ENCODE data around the gene MYOCOS.

DNA sequence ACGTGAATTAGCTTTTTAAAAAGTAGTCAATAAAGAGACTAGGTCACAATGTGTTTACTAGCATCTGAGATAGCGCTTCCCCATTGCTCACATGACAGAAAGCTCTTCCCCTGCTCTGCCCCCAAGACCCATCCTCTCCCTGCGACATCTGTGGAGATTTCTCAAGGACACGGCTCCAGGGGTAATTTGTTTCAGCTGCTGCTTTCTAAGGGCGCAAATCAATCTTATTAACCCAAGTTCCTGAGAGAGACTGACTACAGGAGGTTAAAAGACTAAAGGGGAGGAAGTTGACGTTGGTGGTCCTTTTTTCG is at the start of gene MYOCOS:
- TF ChIP-seq, protein P1, sequence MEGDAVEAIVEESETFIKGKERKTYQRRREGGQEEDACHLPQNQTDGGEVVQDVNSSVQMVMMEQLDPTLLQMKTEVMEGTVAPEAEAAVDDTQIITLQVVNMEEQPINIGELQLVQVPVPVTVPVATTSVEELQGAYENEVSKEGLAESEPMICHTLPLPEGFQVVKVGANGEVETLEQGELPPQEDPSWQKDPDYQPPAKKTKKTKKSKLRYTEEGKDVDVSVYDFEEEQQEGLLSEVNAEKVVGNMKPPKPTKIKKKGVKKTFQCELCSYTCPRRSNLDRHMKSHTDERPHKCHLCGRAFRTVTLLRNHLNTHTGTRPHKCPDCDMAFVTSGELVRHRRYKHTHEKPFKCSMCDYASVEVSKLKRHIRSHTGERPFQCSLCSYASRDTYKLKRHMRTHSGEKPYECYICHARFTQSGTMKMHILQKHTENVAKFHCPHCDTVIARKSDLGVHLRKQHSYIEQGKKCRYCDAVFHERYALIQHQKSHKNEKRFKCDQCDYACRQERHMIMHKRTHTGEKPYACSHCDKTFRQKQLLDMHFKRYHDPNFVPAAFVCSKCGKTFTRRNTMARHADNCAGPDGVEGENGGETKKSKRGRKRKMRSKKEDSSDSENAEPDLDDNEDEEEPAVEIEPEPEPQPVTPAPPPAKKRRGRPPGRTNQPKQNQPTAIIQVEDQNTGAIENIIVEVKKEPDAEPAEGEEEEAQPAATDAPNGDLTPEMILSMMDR (IDR thresholded peaks at IDR 0.05; ENCODE audit: insufficient read depth, low read length, poor library complexity, severe bottlenecking): no peak
- TF ChIP-seq EZH2phosphoT487 (conservative IDR thresholded peaks at IDR 0.05; ENCODE audit: low read length): no peak

All from SU-DHL-6 (cell line).